ENCODE results near the gene CHST1. TPM values are rescaled to one million over a fixed set of nuclear protein-coding genes. Genes with fewer than 3 reads are reported as not detected.

Gene CHST1
- total and polyA plus RNA-seq, 10 of the 15 experiments (the other 5 are each of a cell fraction or from before 2014, with no cell fraction given) = not detected

GRCh38 chr11:45647786-45648185 is 17.6 kb downstream of the CHST1 start (continued):
- no peak for TF ChIP-seq RELB (IDR thresholded peaks at IDR 0.05; ENCODE audit: low read depth)
- TF ChIP-seq GABPA (IDR thresholded peaks at IDR 0.05; ENCODE audit: low read depth) = no peak

DNA sequence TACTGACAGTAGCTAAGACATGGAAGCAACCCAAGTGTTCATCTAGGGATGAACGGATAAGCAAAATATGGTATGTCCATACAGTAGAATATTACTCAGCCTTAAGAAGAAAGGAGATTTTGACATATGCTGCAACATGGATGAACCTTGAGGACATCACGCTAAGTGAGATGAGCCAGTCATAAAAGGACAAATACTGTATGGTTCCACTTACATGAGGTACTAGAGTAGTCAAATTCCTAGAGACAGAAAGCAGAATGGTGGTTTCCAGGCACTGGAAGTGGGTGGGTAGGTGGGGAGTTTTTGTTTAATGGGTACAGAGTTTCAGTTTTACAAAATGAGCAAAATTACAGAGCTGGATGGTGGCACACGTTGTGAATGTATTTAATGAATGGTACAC is 18.1 kb downstream of the CHST1 start:
- ChIA-PET SMC1A (ENCODE audit: uncharacterized antibody, unreplicated experiment) (no interaction called here), POLR2A (no interaction called here), RAD21 (ENCODE audit: unreplicated experiment) (no interaction called here), CTCF (interaction anchor here (3.6 kb wide), 1 partner anchor 8 kb away, joined by 36 read pairs; no protein-coding TSS in a partner anchor)
- Histone ChIP-seq H3K36me3 (ENCODE audit: control insufficient read depth in 2 of 2, insufficient read depth in 2 of 2, low read length in 1 of 2) (no peaks in the 10 kb centered on the region), H4K20me1 (ENCODE audit: control insufficient read depth, insufficient read depth) (no peaks in the 10 kb centered on the region), H3K27me3 (replicated peaks in 1 of 2; ENCODE audit: control insufficient read depth in 2 of 2, insufficient read depth in 2 of 2, low read length in 1 of 2) (peaks cover 0 to 4% of the 10 kb centered on the region in 2 experiments; a peak in 1 of 4 replicates), H3K4me1 (ENCODE audit: control insufficient read depth, insufficient read depth, low read length) (no peaks in the 10 kb centered on the region), H3K9ac (ENCODE audit: control insufficient read depth, insufficient read depth, low read length) (no peak overlapping the region), H3K27ac (ENCODE audit: control insufficient read depth, insufficient read depth) (no peak overlapping the region), H3K79me2 (ENCODE audit: control insufficient read depth, insufficient read depth, low read length) (no peaks in the 10 kb centered on the region), H2AFZ (ENCODE audit: control insufficient read depth, low read depth, low read length) (no peak overlapping the region), H3K9me3 (replicated peaks; ENCODE audit: control insufficient read depth, insufficient read depth, low read length) (no peaks in the 10 kb centered on the region), H3K4me3 (no peak overlapping the region), H3K4me2 (ENCODE audit: control insufficient read depth, insufficient read depth) (no peak overlapping the region)
- ATAC-seq (peak; percentile 27), DNase-seq (ENCODE audit: low read depth, low spot score) (no peak), FAIRE-seq (no peak)
- 0% methylated on average over 3 of the region's 3 CpGs for WGBS (ENCODE audit: insufficient coverage, insufficient replicate concordance, low lambda C conversion rate, missing lambda C conversion rate)
- in situ Hi-C loops (cut with MboI) (no loop called here), intact Hi-C loops (cut with micrococcal nuclease; ENCODE audit: unreplicated experiment) (no loop called here)
- BruUV-seq (replicated peaks) = no TSS peak
- TF ChIP-seq EGR1 (IDR thresholded peaks at IDR 0.05; ENCODE audit: borderline replicate concordance in 1 of 2, low read depth in 2 of 2, low read length in 2 of 2) = no peak
- TF ChIP-seq BRCA1 (IDR thresholded peaks at IDR 0.05; ENCODE audit: low read depth, low read length) = no peak
